Measurements from ENCODE around the gene MB. TPM values are rescaled to one million over a fixed set of nuclear protein-coding genes. Genes with fewer than 3 reads are reported as not detected.

MB gene
- total RNA-seq, 2 experiments from 2014 or later, result not detected

- Histone ChIP-seq H3K4me2 (ENCODE audit: low read length) (no peak overlapping the region), H3K79me2 (ENCODE audit: insufficient read depth, low read depth, low read length) (no peaks in the 10 kb centered on the region), H3K36me3 (ENCODE audit: insufficient read depth, low read length) (no peaks in the 10 kb centered on the region), H4K20me1 (ENCODE audit: insufficient read depth, low read length) (no peaks in the 10 kb centered on the region), H3K27ac (ENCODE audit: low read depth, low read length, poor library complexity, severe bottlenecking) (no peak overlapping the region), H2AFZ (ENCODE audit: low read length) (no peak overlapping the region), H3K9me2 (ENCODE audit: insufficient read depth, low read length) (no peaks in the 10 kb centered on the region), H3K4me1 (ENCODE audit: insufficient read depth, low read length, poor library complexity, severe bottlenecking) (peaks cover 17% of the 10 kb centered on the region), H3K4me3 (ENCODE audit: low read depth, low read length, poor library complexity, severe bottlenecking) (no peak overlapping the region), H3K9me3 (ENCODE audit: low read length) (no peaks in the 10 kb centered on the region)
- TF ChIP-seq CTCF (conservative IDR thresholded peaks at IDR 0.05; ENCODE audit: low read length), result no peak
- no peak for TF ChIP-seq EZH2phosphoT487 (IDR thresholded peaks at IDR 0.05; ENCODE audit: borderline replicate concordance, low read depth, low read length)
- no peak for DNase-seq (ENCODE audit: low spot score)
- ChIA-PET CTCF (ENCODE audit: unreplicated experiment) (no interaction called here), POLR2A (no interaction called here)
- intact Hi-C loops (cut with micrococcal nuclease; ENCODE audit: unreplicated experiment), result no loop called here
- no TSS peak for BruUV-seq (replicated peaks)
These were observed 7.4 kb downstream of the MB start for GRCh38 chr22:35609761-35610160.

DNA sequence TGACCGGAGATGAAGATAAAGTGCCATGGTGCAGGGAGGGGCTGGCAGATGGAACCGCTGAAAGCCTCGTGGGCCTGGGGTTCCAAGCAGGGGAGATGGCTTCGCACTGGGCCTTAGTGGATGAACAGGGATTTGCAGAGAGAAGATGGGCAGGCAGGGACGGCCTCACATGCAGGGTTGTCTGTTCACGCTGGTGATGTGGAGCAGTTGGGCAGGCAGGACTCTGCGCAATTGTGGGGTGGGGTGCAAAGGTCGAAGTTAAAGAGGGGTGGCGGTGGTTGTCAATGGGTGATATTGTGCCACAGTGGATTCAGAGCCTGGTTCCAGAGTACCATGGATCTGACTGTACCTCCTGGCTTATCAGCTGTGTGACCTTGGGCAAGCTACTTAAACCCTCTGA, 7.9 kb downstream of the MB start:
- TF ChIP-seq EZH2phosphoT487 (IDR thresholded peaks at IDR 0.05; ENCODE audit: borderline replicate concordance, low read depth, low read length) (no peak), CTCF (conservative IDR thresholded peaks at IDR 0.05; ENCODE audit: low read length) (no peak)
- BruUV-seq (replicated peaks), result no TSS peak
- H3K36me3 ChIP-seq (ENCODE audit: insufficient read depth, low read length), result no peaks in the 10 kb centered on the region
- H3K27ac ChIP-seq (ENCODE audit: low read depth, low read length, poor library complexity, severe bottlenecking), result no peak overlapping the region
- CTCF ChIA-PET (ENCODE audit: unreplicated experiment), result no interaction called here
- H4K20me1 ChIP-seq (ENCODE audit: insufficient read depth, low read length), result no peaks in the 10 kb centered on the region
- H2AFZ ChIP-seq (ENCODE audit: low read length), result no peak overlapping the region
- no peaks in the 10 kb centered on the region for H3K79me2 ChIP-seq (ENCODE audit: insufficient read depth, low read depth, low read length)
- POLR2A ChIA-PET, result interaction anchor here (0.5 kb wide), 1 partner anchor 154 kb away, joined by 4 read pairs; no protein-coding TSS in a partner anchor
- H3K9me2 ChIP-seq (ENCODE audit: insufficient read depth, low read length), result no peaks in the 10 kb centered on the region
- DNase-seq (ENCODE audit: low spot score), result no peak
- H3K4me3 ChIP-seq (ENCODE audit: low read depth, low read length, poor library complexity, severe bottlenecking), result no peak overlapping the region
- H3K9me3 ChIP-seq (ENCODE audit: low read length), result no peaks in the 10 kb centered on the region
- intact Hi-C loops (cut with micrococcal nuclease; ENCODE audit: unreplicated experiment), result no loop called here
- H3K4me2 ChIP-seq (ENCODE audit: low read length), result no peak overlapping the region
- peaks cover 17% of the 10 kb centered on the region for H3K4me1 ChIP-seq (ENCODE audit: insufficient read depth, low read length, poor library complexity, severe bottlenecking)

DNA sequence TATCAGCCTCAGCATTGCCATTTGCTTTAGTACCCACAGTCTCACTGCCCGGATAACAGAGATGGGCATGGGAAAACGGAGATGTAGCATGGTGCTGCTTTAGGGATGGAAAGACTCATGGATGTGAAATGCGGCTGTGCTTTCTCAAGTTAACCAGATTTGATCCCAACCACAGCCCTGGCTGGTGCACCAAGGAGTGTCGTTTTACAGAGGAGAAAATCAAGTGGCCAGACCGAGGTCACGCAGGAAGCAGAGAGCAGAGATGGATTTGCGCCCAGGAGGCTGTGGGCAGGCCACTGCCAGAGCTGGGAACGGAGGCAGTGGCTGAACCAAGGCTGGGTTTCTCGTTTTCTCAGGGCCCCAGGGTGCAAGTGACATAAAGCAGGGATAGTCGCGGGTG, 9.0 kb downstream of the MB start:
- Histone ChIP-seq H2AFZ (ENCODE audit: low read length) (no peak overlapping the region), H3K4me3 (ENCODE audit: low read depth, low read length, poor library complexity, severe bottlenecking) (no peak overlapping the region), H3K27ac (ENCODE audit: low read depth, low read length, poor library complexity, severe bottlenecking) (no peak overlapping the region), H3K9me2 (ENCODE audit: insufficient read depth, low read length) (no peaks in the 10 kb centered on the region), H3K9me3 (ENCODE audit: low read length) (no peaks in the 10 kb centered on the region), H3K79me2 (ENCODE audit: insufficient read depth, low read depth, low read length) (no peaks in the 10 kb centered on the region), H3K36me3 (ENCODE audit: insufficient read depth, low read length) (no peaks in the 10 kb centered on the region), H3K4me2 (ENCODE audit: low read length) (no peak overlapping the region), H4K20me1 (ENCODE audit: insufficient read depth, low read length) (no peaks in the 10 kb centered on the region), H3K4me1 (ENCODE audit: insufficient read depth, low read length, poor library complexity, severe bottlenecking) (peaks cover 17% of the 10 kb centered on the region)
- TF ChIP-seq EZH2phosphoT487 (IDR thresholded peaks at IDR 0.05; ENCODE audit: borderline replicate concordance, low read depth, low read length) (no peak), CTCF (conservative IDR thresholded peaks at IDR 0.05; ENCODE audit: low read length) (no peak)
- intact Hi-C loops (cut with micrococcal nuclease; ENCODE audit: unreplicated experiment), result no loop called here
- ChIA-PET CTCF (ENCODE audit: unreplicated experiment) (no interaction called here), POLR2A (no interaction called here)
- no TSS peak for BruUV-seq (replicated peaks)
- no peak for DNase-seq (ENCODE audit: low spot score)

Data from OCI-LY7 (cell line).